Measurements from ENCODE around the gene MSL2. TPM values are rescaled to one million over a fixed set of nuclear protein-coding genes. Genes with fewer than 3 reads are reported as not detected.
"Not testable (repeated sequence)": the region's sequence is repeated elsewhere in the genome, so short reads cannot be mapped to it uniquely, and the experiment has no call there.

Gene MSL2, protein sequence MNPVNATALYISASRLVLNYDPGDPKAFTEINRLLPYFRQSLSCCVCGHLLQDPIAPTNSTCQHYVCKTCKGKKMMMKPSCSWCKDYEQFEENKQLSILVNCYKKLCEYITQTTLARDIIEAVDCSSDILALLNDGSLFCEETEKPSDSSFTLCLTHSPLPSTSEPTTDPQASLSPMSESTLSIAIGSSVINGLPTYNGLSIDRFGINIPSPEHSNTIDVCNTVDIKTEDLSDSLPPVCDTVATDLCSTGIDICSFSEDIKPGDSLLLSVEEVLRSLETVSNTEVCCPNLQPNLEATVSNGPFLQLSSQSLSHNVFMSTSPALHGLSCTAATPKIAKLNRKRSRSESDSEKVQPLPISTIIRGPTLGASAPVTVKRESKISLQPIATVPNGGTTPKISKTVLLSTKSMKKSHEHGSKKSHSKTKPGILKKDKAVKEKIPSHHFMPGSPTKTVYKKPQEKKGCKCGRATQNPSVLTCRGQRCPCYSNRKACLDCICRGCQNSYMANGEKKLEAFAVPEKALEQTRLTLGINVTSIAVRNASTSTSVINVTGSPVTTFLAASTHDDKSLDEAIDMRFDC
- total RNA-seq, result 8.3 and 23.4 TPM in 2 replicates

DNA sequence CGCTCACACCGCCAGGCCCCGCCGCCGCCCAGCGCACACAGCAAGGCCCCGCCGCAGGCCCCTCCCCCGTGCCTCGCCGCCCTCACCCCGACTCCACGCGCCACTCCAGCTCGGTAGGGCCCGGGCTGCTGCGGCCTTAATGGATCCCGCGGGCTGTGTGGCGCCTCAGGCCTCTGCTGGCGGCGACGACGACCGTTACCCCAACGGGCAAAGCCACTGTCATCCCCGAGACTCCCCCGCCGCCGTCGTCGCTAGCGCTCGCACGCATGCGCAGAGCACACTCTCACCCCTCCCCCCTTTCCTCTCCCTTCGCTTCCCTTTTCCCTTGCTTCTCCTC is at the start of gene MSL2:
TSS of gene MSL2 (minus strand) at position 272 of the 337 bp plus-strand sequence. CDS start 1,222 bp downstream, outside the sequence.
- DNase-seq (ENCODE audit: low read depth), result no peak

DNA sequence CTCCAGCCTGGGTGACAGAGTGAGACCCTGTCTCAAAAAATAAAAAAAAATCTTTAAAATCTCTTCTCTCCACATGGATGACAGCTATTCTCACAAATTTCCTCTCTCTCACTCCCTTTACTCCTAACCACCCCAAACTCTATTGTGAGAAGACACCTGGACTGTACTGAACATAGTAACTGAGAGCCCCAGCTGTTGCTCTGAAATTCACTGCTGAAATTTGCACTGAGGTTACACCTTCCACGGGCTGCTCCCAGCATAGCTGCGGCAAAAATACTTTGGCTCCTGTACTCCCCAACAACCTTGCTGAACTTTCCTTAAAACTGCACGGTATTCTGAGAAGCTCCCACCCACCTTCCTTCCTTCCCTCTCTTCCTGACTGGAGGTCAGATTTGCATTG is 49.6 kb upstream of the MSL2 start:
- no peak for DNase-seq (ENCODE audit: low read depth)

GRCh38 chr3:136239094-136239493 is 43.0 kb upstream of the MSL2 start:
- no peak for DNase-seq (ENCODE audit: low read depth)

DNA sequence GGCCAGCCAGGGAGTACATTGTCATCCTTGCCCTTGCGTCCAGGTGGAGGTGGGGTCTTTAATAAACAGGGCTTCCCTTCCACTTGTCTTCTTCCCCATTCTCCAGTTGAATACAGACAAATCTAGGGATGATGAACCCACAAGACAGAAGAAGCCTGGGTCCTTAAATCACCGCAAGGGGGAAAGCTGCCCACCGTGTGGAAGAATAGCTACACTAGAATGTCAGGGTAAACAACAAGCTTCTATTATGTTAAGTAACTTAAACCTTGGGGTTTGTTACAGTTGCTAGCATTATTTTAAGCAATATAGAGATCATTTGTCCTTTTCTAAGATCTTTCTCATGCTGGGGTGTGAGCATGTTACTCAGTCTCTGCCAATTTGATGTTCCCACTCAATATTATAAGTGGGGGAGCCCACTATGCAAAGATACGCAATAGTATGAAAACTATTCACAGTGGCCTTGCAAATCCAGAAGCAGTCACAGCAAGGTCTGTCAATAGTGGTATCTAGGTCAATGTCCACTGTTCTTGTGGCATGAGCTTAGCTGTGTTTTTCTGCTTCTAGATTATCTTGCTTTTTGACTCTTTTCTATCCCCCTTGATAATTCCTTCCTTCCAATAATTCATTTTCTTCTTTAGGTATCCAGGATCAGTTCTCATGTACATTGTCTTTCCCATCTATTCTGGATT is 42.0 kb upstream of the MSL2 start:
- DNase-seq (ENCODE audit: low read depth), result no peak

GRCh38 chr3:136237103-136237502 is 41.0 kb upstream of the MSL2 start:
- no peak for DNase-seq (ENCODE audit: low read depth)

DNA sequence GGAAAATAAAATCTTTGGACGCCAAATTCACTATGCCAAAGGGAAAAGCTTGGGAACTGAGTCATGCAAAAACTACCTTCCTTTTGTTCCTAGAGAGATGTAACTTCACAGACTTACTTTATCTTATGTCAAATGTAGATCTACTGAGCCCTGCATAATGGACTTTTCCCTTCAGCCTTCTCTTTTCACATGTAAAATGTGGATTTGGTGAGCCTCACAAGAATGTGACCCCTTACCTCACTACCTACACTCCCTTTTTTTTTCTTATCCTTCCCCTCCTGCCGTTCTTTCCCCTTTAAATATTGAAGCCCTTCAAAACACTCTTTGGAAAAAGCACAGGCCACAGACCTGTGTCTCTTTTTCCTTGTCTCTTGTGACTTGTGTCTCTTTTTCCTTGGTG is 40.0 kb upstream of the MSL2 start:
- DNase-seq (ENCODE audit: low read depth), result no peak

GRCh38 chr3:136235545-136235944 is 39.4 kb upstream of the MSL2 start:
- DNase-seq (ENCODE audit: low read depth), result no peak

GRCh38 chr3:136232413-136232812 is 36.3 kb upstream of the MSL2 start:
- no peak for DNase-seq (ENCODE audit: low read depth)

DNA sequence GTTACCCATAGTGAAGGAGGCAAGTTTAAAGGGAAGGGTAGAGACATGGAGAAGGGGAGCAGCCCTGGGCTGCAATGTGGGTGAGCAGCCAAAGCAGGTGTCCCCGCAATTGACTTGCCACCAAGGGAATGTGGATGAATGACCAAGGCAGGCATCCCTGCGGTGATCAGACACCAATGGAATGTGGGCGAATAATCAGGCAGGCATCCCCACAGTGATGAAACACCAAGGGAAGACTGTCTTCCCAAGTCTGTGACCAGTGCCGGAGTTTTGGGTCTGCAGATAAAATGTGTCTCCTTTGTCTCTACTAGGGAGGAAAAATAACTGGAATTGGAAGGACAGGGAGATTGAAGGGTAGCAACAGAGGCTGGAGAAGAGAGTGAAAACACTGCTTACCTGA is 26.6 kb upstream of the MSL2 start:
- DNase-seq (ENCODE audit: low read depth), result not testable (repeated sequence)

DNA sequence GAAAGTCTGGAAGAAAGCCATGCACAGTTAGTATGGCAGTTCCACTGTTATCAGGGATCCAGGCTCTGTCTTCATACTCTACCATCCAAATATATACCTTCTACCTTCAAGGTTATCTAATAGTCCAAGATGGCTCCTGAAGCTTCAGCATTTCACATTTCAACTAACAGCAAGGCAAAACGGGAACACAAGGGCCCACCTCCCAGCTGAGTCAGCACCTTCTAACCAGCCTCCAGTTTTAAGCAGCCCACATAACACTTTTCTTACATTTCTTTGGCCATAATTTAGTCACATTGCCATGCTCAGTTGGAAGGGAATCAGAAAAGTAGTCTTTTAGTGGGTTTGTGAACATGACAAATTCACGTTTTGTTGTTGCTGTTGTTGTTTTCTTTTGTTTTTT is 15.4 kb upstream of the MSL2 start:
- DNase-seq (ENCODE audit: low read depth), result no peak

DNA sequence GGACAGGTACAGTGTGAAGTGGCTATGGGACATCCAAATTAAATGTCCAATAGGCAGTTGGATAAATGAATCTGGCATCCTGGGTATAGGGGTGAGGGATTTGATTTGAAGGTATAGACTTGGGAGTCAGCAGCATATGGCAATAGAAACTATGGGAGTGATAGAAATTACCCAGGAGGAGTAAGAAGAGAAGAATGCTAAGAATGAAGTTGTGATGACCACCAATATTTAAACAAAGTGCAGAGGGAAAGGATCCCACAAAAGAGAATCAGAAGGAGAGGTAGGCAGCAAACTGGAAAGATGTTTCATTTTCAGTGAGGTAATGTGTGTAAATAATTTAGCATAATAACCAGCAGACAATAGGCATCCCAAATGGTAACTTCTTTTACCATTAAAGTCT is 13.8 kb upstream of the MSL2 start:
- DNase-seq (ENCODE audit: low read depth), result peak; percentile 46

- DNase-seq (ENCODE audit: low read depth), result no peak
Observed at GRCh38 chr3:136207489-136208115, 11.5 kb upstream of the MSL2 start.

GRCh38 chr3:136199219-136199618 is 3.1 kb upstream of the MSL2 start:
- not testable (repeated sequence) for DNase-seq (ENCODE audit: low read depth)

DNA sequence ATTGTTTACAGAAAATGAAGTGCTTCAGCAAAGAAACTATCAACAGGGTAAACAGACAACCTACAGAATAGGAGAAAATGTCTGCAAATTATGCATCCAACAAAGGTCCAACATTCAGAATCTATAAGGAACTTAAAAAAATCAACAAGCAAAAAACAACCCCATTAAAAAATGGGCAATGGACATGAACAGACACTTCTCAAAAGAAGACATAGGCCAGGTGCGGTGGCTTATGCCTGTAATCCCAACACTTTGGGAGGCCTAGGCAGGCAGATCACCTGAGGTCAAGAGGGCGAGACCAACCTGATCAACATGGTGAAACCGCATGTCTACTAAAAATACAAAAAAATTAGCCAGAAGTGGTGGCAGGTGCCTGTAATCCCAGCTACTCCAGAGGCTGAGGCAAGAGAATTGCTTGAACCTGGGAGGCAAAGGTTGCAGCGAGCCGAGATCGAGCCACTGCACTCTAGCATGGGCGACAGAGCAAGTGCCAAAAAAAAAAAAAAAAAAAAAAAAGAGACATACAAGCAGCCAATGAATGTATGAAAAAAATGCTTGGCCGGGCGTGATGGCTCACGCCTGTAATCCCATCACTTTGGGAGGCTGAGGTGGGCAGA is 2.4 kb upstream of the MSL2 start:
- not testable (repeated sequence) for DNase-seq (ENCODE audit: low read depth)

DNA sequence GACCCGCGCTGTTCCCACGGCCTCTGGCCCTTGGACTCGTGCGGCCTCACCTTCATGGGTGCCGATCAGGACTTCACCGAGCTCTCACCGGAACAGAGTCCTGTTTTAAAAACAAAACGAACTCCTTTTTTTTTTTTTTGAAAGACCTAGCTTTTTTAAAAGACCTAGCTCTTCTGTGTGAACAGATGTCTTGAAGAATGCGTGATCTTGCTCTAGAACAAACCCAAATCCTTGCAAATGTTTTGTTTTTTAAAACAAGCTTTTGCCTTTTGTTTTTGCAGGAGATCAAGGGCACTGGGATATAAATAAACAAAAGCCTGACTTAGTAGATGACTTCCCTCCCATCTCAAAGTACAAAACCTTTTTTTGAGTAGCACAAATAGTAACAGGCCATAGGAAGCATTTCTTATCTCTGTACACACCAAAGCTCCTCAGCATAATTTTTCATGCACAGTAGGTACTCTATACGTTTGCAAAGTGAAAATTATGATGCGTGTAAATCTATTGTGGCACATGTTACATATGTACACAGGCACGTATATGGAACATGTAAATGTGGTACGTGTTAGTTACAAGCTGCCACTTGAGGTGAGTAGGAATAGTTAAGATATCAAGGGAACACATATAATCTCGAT is 1.1 kb upstream of the MSL2 start:
- DNase-seq (ENCODE audit: low read depth), result peak; percentile 41

DNA sequence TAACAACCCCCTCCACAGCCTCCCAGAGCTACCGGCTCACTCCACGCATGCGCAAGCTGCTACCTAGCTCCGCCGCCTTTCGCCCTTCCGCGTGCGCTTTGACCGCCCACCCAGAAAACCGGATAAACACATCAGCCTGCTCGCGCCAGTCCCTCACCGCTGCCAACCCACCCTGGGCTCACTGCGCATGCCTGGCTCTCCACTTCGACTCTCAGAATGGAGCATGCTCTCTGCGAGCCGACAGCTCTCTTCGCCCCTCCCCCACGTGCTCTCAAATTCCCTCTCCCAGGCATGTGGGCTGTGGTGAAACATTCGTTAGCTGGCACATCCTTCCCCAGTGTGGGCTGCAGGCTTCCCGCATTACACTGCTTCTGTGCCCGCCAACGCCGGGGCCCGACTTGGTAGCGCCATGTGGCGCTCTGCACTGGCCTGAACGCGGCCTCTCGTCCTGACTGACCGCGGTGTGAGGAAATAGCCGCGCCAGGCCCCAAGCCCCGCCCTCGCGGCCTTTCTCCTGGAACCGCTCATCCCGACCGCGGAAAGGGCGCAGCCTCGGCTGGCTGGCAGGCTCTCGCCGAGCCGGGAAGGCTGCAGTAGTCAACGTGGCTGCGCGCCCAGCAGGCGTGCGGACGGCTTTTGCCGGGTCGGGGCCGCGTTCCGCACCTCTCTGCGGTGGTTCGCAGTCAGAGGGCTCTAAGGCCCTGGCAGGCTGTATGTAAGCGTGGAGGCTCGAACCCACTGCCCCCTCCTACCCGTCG is 445 bp upstream of the MSL2 start:
- peak; percentile 98 for DNase-seq (ENCODE audit: low read depth)

GRCh38 chr3:136195258-136196063 is 674 bp downstream of the MSL2 start:
- DNase-seq (ENCODE audit: low read depth), result no peak

GRCh38 chr3:136194409-136195257 is 1.5 kb downstream of the MSL2 start:
- DNase-seq (ENCODE audit: low read depth), result no peak

Data from renal cortical epithelial cell (primary cell).